NCI-H226 (cell line): Measurements from ENCODE around the gene KDF1.
"Not testable (repeated sequence)": the region's sequence is repeated elsewhere in the genome, so short reads cannot be mapped to it uniquely, and the experiment has no call there.

Source experiments
- DNase-seq: peaks from one replicate; pipeline ENCODE4 v3.0.0-alpha.2; 2015

The KDF1 gene

DNA sequence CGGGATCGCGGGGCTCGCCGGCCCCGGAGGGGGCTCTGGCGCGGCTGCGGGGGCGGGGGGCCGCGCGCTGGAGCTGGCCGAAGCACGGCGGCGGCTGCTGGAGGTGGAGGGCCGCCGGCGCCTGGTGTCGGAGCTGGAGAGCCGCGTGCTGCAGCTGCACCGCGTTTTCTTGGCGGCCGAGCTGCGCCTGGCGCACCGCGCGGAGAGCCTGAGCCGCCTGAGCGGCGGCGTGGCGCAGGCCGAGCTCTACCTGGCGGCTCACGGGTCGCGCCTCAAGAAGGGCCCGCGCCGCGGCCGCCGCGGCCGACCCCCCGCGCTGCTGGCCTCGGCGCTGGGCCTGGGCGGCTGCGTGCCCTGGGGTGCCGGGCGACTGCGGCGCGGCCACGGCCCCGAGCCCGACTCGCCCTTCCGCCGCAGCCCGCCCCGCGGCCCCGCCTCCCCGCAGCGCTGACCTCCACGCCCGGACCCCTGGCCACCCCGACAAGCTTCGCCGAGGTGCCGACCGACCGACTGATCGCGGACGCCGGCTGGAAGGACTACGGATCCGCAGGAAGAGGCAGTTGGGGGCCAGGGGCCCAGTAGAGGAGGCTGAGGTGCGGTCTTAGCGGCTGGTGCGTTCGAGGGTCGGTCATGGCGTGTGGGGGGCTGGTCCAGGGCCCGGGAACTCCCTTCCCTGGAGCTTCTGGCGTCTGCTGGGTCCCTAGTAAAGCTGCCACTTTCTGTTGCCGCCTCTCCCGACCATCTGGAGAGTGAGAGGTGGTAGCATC is 33.9 kb upstream of the KDF1 start:
- no peak for DNase-seq

DNA sequence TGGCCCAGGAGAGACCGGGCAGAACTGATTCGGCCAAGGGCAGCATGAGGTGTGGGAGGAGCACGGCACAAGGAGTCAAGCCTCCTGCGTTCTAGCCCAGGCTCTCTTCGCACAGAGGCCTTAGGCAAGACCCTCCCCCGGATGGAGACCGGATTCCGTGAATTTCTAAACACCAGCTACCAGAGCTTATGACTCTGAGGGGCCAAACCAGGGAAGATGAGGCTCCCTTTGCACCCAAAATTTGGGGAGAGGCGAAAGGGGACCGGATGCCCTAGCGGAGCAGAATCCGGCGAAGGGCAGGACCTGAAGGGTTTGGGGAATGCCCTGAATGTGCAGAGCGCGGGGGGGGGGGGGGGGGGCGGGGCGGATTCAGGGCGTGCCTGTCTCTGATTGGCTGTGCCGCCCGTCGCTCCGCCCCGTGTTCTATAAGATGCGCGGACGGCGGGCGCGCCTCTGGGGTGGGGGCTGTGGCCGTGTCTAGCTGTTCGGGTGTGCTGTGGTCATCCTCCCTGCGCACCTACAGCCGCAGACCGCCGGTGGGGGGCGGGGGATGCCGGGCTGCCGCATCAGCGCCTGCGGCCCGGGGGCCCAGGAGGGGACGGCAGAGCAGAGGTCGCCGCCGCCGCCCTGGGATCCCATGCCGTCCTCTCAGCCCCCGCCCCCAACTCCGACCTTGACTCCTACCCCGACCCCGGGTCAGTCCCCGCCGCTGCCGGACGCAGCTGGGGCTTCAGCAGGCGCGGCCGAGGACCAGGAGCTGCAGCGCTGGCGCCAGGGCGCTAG is 33.2 kb upstream of the KDF1 start, which contains the start of gene TRNP1:
Gene TRNP1 (plus strand): TSS at position 456 of the 783 bp plus-strand sequence. CDS start 95 bp downstream, at position 551.
- peak; percentile 80 for DNase-seq

DNA sequence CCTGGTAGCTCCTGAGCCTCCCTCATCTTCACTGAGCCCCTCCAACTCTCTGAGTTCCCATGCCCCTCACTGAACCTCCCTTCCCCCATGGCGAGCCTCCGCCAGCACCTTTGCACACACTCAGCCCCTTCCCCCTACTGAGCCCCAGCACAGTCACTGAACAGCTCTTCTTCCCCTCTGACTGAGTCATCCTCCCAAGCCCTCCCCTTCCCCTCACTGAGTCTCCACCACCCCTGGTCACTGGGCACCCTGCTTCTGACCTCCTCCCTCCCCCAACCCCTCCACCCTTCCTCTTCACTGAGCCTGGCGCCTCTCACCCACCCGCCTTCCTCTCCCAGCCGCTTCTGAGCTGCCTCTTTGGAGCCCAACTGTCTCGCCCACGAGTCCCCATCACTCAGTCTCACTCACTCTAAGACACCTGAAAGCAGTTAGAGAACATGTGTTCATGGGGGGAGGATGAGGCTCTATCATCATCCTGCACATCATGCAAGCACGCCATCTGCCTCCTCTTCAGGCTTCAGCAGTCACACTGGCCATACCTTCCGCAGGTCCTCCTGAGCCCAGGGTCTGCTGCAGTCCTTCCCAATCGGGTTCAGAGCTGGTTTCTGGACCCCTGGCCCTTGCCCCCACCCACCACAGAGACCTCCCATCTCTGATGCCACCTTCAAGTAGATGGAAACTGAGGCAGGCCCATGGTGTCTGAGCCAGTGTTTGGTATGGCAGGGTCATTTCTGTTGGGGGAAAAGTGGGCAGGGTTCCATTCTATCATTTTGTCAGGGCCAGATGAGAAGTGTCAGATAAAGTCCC is 31.2 kb upstream of the KDF1 start:
- DNase-seq: peak; percentile 52

DNA sequence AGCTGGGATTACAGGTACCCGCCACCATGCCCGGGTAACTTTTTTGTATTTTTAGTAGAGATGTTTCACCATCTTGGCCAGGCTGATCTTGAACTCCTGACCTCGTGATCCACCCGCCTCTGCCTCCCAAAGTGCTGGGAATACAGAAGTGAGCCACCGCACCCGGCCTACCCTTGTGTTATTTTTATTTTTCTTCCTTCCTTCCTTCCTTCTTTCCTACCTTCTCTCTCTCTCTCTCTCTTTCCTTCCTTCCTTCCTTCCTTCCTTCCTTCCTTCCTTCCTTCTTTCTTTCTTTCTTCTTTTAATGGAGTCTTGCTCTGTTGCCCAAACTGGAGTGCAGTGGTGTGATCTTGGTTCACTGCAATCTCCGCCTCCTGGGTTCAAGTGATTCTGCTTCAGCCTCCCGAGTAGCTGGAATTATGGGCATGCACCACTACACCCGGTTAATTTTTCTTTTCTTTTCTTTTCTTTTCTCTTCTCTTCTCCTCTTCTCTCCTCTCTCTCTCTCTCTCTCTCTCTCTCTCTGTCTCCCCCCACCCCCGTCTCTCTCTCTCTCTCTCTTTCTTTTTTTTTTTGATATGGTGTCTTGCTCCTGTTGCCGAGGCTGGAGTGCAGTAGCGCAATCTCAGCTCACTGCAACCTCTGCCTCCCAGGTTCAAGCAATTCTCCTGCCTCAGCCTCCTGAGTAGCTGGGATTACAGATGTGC is 29.3 kb upstream of the KDF1 start:
- not testable (repeated sequence) for DNase-seq

DNA sequence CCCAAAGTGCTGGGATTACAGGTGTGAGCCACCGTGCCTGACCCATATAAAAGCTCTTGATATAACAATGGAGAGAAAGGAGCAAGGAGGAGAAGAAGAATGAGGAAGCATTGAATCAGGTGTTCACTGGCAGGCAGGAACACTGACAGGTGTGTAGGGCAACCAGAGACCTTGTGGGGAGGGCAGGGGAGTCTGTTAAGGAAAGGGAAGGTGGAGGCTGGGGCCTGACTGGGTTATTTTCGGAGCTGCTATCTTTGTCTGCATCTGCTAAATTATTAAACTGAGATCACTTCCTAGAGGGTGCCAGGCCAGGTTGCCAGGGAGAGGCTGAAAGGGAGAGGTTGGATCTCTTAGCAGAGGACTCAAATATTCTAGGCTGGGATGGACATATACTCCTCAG is 26.4 kb upstream of the KDF1 start:
- DNase-seq: no peak

DNA sequence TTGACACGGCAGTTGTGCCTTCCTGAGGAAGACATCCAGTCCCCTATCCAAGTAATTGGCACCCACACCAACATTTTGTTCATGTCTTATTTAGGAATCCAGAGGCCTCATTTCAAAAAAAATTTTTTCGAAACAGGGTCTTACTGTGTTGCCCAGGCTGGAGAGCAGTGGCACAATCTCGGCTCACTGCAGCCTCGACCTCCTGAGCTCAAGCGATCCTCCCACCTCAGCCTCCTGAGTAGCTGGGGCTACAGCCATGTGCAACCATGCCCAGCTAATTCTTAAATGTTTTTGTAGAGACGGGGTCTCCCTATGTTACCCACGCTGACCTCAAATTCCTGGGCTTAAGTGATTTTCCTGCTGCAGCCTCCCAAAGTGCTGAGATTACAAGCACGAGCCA is 24.0 kb upstream of the KDF1 start:
- no peak for DNase-seq

DNA sequence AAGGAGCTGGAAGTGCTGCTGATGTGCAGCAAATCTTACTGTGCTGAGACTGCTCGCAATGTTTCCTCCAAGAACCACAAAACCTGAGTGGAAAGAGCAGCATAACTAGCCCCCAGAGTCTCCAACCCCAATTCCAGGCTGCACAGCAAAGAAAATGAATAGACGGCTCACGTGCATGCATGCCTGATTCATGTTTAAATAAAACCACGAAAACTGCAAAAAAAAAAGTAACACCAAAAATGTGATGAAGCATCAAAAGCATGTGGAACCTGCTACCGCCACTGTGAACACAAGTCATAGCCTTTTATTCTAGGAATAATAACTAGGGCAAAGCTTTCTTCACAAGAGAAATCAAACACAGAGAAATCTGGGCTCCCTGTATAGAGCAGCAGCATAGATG is 23.6 kb upstream of the KDF1 start:
- no peak for DNase-seq

DNA sequence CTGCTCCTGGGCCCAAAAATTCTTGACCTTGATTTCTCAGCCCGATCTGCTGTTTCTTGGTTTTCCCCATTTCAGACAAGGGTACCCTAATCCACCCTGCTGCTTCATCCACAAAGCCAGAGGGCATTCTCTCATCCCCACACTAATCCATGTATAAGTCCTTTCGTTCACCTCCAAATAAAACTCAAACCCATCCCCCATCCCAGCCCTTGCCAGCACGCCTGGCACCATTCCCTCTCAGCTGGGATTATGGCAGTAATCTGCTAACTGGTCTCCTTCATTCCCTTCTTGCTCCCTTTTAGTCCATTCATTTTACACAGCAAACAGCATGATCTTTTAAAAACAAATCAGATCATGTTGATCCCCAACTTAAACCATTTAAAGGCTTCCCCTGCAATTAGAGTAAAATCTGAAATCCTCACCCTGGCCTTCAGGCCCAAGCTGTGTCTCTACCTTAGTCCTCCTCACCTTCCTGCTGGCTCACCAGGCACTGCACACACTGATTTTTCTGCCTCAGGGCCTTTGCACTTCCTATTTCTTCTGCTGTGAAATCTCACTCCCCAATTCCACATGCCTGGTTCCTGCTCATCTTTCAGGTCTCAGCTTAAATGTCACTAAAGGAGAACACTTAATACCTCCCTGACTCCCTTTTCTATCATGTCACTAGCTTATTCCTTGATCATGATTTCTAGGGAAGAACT is 21.0 kb upstream of the KDF1 start:
- no peak for DNase-seq

DNA sequence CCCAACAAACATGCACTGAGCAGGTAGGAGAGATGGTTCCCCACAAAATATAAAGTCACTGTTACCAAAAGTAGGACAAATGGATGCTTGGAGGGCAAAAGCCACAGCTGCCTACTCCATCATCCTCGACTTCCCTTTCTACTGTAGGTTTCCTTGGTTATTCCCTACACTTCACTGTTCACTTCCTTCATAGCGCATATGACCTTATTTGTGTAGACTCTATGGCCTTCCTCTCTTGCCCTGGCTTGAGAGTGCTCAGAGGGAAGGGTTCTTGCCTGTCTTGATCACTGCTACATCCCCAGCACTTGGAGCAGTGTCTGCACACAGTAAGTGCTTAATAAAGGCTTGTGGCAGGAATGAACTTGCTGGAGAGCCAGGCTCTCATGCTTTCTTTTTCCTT is 18.6 kb upstream of the KDF1 start:
- no peak for DNase-seq

DNA sequence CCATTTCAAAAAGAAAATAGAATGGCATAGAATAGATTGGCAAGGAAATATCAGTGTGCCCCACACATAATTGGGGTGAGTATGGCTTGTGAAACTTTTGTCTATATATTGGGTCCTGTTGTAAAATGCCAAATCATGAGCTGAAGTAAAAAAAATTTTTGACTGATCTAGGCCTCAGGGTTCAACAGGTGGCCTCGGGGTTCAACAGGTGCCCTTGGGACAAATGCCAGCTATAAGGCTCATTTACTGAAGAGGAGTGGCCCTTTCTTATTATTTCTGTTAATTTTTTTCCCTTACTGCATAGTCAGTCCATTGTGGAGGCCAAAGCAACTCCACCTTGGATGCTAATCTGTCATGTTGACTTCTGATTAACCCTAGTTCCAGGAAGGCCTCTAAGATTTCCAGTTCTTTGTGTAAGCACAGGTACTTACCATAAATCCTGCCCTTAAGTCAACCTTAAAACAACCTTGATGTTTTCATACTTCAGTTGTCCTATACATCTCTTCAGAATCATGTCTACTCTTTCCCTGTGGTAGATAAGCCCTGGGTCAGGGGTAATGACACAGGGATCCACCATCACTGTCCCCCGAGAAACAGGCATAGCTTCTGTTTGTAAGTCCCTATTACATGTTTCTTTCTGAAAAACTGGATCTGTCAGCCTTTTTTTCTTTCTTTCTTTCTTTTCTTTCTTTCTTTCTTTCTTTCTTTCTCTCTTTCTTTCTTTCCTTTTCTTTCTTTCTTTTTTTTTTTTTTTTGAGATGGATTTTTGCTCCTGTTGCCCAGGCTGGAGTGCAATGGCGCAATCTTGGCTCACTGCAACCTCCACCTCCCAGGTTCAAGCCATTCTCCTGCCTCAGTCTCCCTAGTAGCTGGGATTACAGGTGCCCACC is 16.6 kb upstream of the KDF1 start:
- no peak for DNase-seq

DNA sequence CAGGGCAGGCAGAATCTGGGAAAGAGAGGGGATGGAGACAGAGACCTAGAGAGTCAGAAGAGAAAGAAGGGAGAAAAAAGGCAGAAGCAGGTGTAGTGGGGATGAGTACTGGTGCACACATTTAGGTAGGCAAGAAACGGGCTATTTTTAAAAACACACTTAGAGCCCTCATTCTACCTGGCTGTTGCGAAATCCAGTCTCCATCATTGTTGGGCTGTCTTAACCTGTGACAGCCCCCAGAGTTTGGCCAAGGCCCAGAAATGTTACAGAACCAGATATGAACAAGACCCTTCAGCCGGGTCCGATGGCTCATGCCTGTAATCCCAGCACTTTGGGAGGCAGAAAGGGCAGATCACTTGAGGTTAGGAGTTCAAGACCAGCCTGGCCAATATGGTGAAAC is 12.6 kb upstream of the KDF1 start:
- no peak for DNase-seq

DNA sequence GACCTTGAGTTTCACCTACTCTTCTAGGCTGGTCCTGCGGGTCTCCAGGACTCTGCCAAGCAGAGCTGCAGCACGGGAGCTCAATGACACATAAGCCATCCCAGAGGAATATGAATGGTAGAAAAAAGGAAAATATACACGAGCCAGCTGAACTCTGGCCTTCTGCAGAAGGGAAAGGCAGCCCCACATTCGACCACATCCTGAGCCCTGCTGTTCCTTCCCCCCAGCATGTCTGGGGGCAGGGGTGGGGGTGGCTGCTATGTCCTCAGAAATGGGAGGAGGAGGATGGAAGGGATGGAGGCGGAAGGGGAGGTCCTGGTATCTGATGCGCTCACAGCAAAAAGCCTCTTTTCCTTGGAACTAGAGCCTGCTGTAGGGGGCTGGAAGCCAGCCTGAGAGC is 12.1 kb upstream of the KDF1 start:
- DNase-seq: no peak

DNA sequence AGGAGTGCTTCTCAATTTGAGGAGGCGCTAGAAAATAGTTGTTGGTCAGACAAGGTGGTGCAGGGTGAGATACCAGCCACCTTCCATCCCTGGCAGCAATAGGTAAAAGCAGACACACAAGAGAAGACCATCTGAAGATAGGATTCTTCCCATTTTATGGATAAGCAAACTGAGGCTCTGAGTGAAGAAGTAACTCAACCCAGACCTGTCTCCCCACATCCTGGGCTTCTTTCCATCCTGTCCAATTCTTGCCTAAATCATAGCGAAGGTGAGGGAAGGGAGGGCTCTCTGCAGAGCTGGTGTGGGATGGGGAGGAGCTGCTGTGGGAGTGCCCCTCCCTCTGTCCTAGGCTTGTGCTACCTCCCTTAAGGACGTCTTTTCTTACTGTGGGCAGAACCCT is 11.3 kb upstream of the KDF1 start:
- DNase-seq: no peak

DNA sequence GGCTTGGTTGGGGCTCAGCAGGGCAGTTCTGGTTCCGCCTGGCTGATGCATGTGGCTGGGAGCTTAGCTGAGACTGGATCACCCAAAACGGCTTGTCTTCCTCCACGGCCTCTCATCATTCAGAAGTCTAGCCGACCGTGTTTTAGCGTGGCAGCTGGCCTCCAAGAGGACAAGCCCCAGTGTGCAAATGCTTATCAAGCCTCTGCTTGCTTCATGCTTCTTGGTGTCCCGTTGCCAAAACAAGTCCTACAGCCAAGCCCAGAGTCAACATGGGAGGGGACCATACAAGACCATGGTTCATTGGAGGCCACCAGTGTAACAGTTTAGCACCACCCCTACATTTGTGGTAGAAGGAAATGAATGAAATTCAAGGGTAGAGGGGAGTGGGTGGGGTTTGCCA is 10.5 kb upstream of the KDF1 start:
- no peak for DNase-seq

DNA sequence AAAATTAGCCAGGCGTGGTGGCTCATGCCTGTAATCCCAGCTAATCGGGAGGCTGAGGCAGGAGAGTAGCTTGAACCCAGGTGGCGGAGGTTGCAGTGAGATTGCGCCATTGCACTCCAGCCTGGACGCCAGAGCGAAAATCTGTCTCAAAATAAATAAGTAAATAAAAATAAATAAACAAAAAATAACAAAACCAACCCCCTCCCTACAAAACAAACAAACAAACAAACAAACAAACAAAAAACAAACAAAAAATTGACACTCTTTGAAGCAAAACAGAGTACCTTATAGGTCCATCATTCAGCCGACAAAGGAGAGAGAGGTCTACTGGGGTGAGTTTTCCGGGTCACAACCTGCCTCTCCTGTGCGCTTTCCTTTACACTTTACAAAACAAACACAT is 5.4 kb upstream of the KDF1 start:
- DNase-seq: no peak

DNA sequence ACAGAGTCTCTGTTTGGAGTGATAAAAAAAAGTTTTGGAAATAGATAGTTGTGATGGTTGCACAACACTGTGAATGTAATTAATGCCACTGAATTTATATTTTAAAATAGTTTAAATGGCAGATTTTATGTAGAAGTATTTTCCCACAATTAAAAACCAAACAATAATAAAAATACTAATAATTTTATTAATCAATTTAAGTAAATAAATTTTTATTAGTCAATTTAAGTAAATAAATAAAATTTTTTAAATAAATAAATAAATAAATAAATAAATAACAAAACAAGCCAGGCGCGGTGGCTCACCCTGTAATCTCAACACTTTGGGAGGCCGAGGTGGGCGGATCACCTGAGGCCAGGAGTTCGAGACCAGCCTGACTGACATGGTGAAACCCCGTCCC is 4.9 kb upstream of the KDF1 start:
- DNase-seq: no peak

DNA sequence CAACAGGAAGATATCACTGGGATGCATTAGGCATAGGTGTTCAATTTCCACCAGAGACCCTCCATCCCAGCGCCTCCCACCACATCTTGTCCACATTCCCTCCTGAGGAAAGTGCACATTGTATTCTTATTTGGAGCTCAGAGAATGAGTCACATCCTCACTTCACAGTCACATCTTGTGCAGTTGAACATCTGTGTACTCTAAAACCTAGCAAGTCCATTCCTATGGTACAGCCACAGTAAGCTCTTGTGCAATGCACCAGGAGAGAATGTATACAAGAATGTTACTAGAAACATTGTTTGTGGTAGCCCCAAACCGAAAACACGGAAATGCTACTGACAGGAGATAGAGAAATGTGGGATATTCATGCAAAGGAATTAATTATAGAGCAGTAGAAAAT is 1.6 kb upstream of the KDF1 start:
- peak; percentile 83 for DNase-seq

DNA sequence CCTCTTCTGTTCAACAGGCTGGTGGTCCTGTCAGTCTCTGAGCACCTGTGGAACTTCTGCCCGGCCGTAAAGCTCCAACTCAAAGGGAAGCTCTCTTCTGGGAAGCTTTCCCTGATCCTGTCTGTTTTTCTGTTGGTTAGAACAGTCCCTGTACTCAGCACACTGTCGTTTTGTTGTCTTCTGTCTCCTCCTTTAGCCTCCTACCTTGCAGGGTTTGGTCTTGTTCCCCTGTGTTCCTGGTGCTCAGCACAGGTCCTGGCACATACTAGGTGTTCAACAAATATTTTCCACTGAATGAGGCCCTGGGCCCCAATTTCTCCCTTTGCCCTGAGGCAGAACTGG is 328 bp upstream of the KDF1 start:
- no peak for DNase-seq

DNA sequence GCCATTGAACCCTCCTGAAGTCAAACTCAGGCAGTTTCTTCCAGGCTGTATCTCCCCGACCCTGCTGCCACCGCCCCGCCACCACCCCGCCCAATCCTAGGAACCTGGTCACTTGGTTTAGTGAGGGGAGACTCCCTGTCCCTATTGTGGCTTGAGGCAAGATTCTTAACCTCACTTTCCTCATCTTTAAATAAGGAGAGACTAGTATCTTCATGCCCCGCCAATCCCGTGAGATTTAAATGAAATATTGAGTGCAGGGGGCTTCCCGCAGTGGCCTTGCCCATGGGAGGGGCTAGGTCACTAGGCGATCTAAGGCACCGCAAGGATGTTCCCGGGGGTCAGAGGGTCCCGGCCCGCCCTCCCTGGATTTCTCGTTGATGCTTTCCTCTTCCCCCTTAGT is 998 bp downstream of the KDF1 start:
- DNase-seq: no peak

DNA sequence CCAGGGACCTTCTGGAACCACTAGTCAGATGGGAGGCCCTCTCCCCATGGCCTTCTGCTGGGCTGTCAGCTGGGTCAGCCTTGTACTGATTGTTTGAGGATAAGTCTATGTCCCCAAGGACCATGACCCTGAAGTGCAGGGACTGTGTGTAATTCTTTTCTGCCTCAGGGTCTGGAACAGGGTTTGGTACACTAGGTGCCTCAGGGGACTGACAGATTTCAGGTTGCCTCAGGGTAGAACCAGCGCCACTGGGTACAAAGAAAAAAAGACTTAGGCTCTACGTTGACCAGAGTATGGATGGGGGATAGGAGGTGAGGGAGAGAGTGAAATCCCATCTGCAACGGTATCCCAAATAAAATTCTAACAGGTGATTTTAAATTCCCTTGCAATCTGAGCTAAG is 3.0 kb downstream of the KDF1 start:
- no peak for DNase-seq

DNA sequence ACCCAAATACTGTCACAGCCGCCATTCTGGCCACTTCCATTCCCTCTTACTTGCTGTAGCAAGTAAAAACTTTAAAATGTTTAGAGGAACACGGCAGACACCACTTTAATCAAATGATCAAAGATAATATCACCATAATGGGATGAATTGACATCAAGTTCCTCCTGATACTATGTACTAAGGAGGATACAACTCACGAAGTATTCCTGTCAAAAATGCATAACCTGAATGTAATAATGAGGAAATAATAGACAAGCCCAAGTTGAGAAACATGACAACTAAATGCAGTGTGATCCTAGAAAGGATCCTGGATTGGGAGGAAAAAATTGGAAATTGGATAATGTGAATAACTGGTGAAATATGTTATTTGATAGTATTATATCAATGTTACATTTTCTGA is 3.9 kb downstream of the KDF1 start:
- DNase-seq: no peak
